ENCODE data around the gene CADM2.

GRCh38 chr3:85576697-85577200 lies 618.0 kb downstream of the CADM2 start:
- TF ChIP-seq, protein P1, sequence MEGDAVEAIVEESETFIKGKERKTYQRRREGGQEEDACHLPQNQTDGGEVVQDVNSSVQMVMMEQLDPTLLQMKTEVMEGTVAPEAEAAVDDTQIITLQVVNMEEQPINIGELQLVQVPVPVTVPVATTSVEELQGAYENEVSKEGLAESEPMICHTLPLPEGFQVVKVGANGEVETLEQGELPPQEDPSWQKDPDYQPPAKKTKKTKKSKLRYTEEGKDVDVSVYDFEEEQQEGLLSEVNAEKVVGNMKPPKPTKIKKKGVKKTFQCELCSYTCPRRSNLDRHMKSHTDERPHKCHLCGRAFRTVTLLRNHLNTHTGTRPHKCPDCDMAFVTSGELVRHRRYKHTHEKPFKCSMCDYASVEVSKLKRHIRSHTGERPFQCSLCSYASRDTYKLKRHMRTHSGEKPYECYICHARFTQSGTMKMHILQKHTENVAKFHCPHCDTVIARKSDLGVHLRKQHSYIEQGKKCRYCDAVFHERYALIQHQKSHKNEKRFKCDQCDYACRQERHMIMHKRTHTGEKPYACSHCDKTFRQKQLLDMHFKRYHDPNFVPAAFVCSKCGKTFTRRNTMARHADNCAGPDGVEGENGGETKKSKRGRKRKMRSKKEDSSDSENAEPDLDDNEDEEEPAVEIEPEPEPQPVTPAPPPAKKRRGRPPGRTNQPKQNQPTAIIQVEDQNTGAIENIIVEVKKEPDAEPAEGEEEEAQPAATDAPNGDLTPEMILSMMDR (IDR thresholded peaks at IDR 0.05): no peak
- TF ChIP-seq POLR2AphosphoS5 (IDR thresholded peaks at IDR 0.05): no peak

All from prostate gland (tissue), 2 donors.